ENCODE results near the gene CETP. TPM values are rescaled to one million over a fixed set of nuclear protein-coding genes. Genes with fewer than 3 reads are reported as not detected.
A peak's percentile ranks its signal among the peaks of the same experiment; 100 is the strongest.

Gene CETP
- total and polyA plus RNA-seq, 2 of the 13 experiments (the other 11 are each of a cell fraction or from before 2014, with no cell fraction given): 0.31 to 9.8 TPM

DNA sequence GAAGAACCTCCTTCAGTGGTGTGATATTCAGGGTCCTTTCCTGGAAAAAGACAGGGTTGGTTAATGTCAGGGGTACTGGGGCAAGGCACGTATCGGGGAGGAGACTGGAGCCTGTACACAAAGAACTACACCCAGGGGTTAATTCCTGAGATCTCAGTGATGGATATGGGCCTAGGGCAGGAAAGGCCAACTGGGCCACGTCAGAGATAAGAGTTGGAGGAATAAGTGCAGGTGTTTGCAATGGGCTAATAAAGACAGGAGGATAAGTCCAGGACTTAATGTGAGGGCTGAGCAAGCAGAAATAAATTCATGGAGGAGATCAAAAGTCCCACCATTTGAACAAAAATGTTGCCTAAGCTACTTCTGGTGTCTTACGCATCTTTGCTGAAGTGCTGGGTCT is 40.2 kb upstream of the CETP start:
- WGBS (ENCODE audit: low lambda C conversion rate): 58% methylated on average over 4 of the region's 4 CpGs

More for the DNA sequence above, 40.2 kb upstream of the CETP start:
- ChIA-PET POLR2A (interaction anchor here (0.8 to 8.7 kb wide), 4 partner anchors 9 to 33 kb away, joined by 3 to 232 read pairs (median 4); partner anchors contain the start of gene HERPUD1), CTCF (ENCODE audit: low intra/inter-chr PET ratio, low total read pairs) (no interaction called here)
- no peaks in the 10 kb centered on the region for H4K20me1 ChIP-seq (ENCODE audit: insufficient read depth, low read length)
- H2AFZ ChIP-seq (ENCODE audit: low read length): no peak overlapping the region
- ATAC-seq (no peak), DNase-seq (ENCODE audit: low spot score) (no peak), FAIRE-seq (no peak)
- H3K79me2 ChIP-seq (ENCODE audit: insufficient read depth, low read length): no peaks in the 10 kb centered on the region
- in situ Hi-C loops (cut with HindIII; ENCODE audit: extremely low pct_ligation_motif_present, low pct_unique_long_range_greater_than_20kb): no loop called here
- no peaks in the 10 kb centered on the region for H3K36me3 ChIP-seq (replicated peaks in 1 of 2; ENCODE audit: control insufficient read depth in 1 of 2, insufficient read depth in 2 of 2, low read length in 2 of 2)
- TF ChIP-seq NFE2L2 (IDR thresholded peaks at IDR 0.05; ENCODE audit: low read length) (no peak), ZFY (CRISPR knock-in tag; IDR thresholded peaks at IDR 0.05) (0 out of 2 replicates have a peak, but pooled peaks have one; percentile 20), JARID2 (CRISPR knock-in tag; IDR thresholded peaks at IDR 0.05; ENCODE audit: insufficient replicate concordance) (no peak), ZBTB7A (CRISPR knock-in tag; IDR thresholded peaks at IDR 0.05) (0 out of 2 replicates have a peak, but pooled peaks have one; percentile 13), ZNF234 (CRISPR knock-in tag; conservative IDR thresholded peaks at IDR 0.05) (no peak), ZNF652 (CRISPR knock-in tag; IDR thresholded peaks at IDR 0.05; ENCODE audit: borderline replicate concordance, low read depth) (peak; percentile 69), PHF8 (CRISPR knock-in tag; IDR thresholded peaks at IDR 0.05) (no peak), CREB1 (IDR thresholded peaks at IDR 0.05) (no peak), CREB1 (CRISPR knock-in tag; IDR thresholded peaks at IDR 0.05) (peak; percentile 35; the same call in 1 of the 2 replicates), ZSCAN30 (CRISPR knock-in tag; IDR thresholded peaks at IDR 0.05) (no peak), ZBED4 (CRISPR knock-in tag; IDR thresholded peaks at IDR 0.05; ENCODE audit: borderline replicate concordance) (0 out of 2 replicates have a peak, but pooled peaks have one; percentile 19), TBX3 (IDR thresholded peaks at IDR 0.05; ENCODE audit: borderline replicate concordance) (no peak), ZNF672 (CRISPR knock-in tag; IDR thresholded peaks at IDR 0.05) (no peak), ZNF432 (CRISPR knock-in tag; IDR thresholded peaks at IDR 0.05; ENCODE audit: borderline replicate concordance) (no peak), ATF5 (CRISPR knock-in tag; IDR thresholded peaks at IDR 0.05; ENCODE audit: low read depth) (no peak)
- TF ChIP-seq, protein P1, sequence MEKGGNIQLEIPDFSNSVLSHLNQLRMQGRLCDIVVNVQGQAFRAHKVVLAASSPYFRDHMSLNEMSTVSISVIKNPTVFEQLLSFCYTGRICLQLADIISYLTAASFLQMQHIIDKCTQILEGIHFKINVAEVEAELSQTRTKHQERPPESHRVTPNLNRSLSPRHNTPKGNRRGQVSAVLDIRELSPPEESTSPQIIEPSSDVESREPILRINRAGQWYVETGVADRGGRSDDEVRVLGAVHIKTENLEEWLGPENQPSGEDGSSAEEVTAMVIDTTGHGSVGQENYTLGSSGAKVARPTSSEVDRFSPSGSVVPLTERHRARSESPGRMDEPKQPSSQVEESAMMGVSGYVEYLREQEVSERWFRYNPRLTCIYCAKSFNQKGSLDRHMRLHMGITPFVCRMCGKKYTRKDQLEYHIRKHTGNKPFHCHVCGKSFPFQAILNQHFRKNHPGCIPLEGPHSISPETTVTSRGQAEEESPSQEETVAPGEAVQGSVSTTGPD (CRISPR knock-in tag; IDR thresholded peaks at IDR 0.05): no peak
- no peaks in the 10 kb centered on the region for H3K27me3 ChIP-seq (ENCODE audit: control insufficient read depth in 1 of 2, insufficient read depth in 2 of 2, low read length in 2 of 2)
- no peak overlapping the region for H3K9ac ChIP-seq (ENCODE audit: insufficient read depth, low read depth, low read length)
- no TSS peak for BruUV-seq (replicated peaks)
- no peak overlapping the region for H3K4me3 ChIP-seq (replicated peaks in 1 of 3; ENCODE audit: insufficient read depth in 1 of 3, low read depth in 2 of 3, low read length in 3 of 3)
- H3K4me1 ChIP-seq (ENCODE audit: insufficient read depth, low read length): peaks cover 78% of the 10 kb centered on the region
- no peaks in the 10 kb centered on the region for H3K9me3 ChIP-seq (ENCODE audit: low read length)
- intact Hi-C loops (cut with micrococcal nuclease; ENCODE audit: unreplicated experiment): no loop called here
- H3K27ac ChIP-seq (ENCODE audit: extremely low read length, insufficient read depth, low read length): peak overlapping the region; percentile 72
- peak overlapping the region; percentile 6; the same call in 1 of the 2 replicates for H3K4me2 ChIP-seq (ENCODE audit: low read depth, low read length)
